Astrocyte of the spinal cord (primary cell): Measurements from ENCODE around the gene KRT78.
A peak's percentile ranks its signal among the peaks of the same experiment; 100 is the strongest.

Experiments
- DNase-seq: peaks from one replicate; pipeline ENCODE4 v3.0.0; 2011; ENCODE audit warnings: low read depth, low spot score
- H3K4me3 ChIP-seq: 2 replicates; pipeline ENCODE4 v1.5.1; 2011; ENCODE audit warnings: low read depth, mild to moderate bottlenecking, low read length, moderate library complexity
- in situ Hi-C: cut with HindIII; loops from 2 replicates; pipeline ENCODE4 v1.10.0; 2017; ENCODE audit warnings: low sequenced_read_pairs
- TF ChIP-seq, protein P1 (sequence below): IDR thresholded peaks from 2 replicates; pipeline ENCODE4 v1.5.1; 2012; ENCODE audit warnings: low read depth, mild to moderate bottlenecking, low read length, inconsistent platforms

KRT78 gene

DNA sequence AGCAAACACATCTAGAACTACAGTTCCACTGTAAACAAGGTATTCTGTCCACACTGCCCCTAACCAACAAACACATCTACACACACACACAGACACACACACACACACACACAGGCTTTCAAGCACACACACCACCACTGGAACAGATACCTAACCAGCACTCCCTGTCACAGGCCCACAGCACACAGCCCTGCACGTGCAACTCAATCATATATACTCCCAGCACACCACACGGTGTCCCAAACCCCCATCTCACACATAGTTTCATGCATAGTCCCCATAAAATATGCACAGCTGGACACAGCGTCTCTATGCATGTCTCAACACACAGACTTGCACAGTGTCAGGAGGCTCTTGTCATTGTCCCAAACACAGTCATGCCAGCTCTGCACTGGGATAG lies 28.4 kb upstream of the KRT78 start:
- H3K4me3 ChIP-seq: no peak overlapping the region
- DNase-seq: no peak
- TF ChIP-seq, protein P1, sequence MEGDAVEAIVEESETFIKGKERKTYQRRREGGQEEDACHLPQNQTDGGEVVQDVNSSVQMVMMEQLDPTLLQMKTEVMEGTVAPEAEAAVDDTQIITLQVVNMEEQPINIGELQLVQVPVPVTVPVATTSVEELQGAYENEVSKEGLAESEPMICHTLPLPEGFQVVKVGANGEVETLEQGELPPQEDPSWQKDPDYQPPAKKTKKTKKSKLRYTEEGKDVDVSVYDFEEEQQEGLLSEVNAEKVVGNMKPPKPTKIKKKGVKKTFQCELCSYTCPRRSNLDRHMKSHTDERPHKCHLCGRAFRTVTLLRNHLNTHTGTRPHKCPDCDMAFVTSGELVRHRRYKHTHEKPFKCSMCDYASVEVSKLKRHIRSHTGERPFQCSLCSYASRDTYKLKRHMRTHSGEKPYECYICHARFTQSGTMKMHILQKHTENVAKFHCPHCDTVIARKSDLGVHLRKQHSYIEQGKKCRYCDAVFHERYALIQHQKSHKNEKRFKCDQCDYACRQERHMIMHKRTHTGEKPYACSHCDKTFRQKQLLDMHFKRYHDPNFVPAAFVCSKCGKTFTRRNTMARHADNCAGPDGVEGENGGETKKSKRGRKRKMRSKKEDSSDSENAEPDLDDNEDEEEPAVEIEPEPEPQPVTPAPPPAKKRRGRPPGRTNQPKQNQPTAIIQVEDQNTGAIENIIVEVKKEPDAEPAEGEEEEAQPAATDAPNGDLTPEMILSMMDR: no peak
- in situ Hi-C loops: no loop called here

DNA sequence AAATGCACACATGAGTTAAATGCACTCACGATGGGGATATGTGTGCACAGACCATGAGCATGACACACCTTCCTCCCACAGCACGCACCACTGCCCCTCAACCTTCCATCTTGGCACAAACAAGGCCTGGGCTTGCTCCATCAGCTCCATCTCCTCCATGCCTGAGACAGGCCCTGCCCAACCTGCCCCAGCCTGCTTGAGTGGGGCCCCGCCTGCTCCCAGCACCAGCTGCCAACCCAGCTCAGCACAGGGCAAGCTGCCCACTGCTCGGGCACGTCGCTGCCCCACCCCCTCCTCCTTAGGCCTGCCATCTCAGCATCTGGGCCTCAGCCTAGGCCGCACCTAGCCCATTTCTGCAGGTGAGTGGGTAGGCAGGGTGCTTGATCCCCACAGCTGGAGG lies 27.6 kb upstream of the KRT78 start:
- DNase-seq: no peak
- H3K4me3 ChIP-seq: no peak overlapping the region
- in situ Hi-C loops: no loop called here
- TF ChIP-seq, protein P1: no peak

DNA sequence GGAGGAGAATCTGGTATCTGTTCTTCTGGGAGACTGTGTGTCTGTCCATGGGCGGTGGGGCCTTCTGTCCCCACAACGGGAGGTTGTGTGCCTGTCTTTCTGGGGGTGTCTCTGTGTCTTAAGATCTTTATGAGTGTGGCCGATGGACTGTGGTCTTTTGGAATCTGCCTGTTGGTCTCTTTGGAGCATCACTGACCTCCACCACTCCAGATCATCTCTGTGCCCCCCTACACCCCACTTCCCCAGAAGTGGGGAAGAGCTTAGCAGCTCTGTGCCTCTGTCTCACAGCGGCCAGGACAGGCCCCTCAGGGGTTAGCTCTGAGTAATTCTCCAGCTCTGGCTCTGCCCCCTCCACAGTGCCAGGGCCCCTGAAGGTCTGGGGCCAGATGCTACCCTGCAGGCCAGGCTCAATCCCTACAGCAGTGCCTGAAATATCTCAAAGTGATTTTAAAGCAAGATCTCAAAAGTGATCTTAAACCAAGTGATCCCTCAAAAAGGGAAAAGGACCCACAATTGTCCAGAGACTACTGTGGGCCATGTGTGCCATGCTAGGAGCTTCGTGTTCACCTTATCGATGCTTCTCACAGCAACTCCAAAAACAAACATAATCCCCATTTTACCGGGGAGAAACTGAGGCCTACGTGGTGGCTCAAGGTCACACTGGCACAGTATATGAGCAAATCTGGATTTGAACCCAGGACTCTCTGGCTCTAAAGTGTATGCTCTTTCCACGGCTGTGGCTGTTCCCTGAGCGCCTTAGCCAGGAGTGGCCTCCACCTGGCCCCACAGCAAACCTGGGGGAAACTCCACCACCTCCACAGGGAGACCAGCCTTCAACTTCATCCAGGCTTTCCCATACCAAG lies 26.0 kb upstream of the KRT78 start:
- in situ Hi-C loops: no loop called here
- TF ChIP-seq, protein P1: no peak
- no peak overlapping the region for H3K4me3 ChIP-seq
- no peak for DNase-seq

GRCh38 chr12:52873832-52874572 lies 25.2 kb upstream of the KRT78 start:
- peak overlapping the region; percentile 31 for H3K4me3 ChIP-seq
- TF ChIP-seq, protein P1: no peak
- DNase-seq: peak; percentile 92
- in situ Hi-C loops: no loop called here

- H3K4me3 ChIP-seq: no peak overlapping the region
- in situ Hi-C loops: no loop called here
- TF ChIP-seq, protein P1: no peak
- peak; percentile 8 for DNase-seq
Measured at GRCh38 chr12:52873513-52873831, 24.7 kb upstream of the KRT78 start.

- TF ChIP-seq, protein P1: no peak
- in situ Hi-C loops: no loop called here
- DNase-seq: no peak
- H3K4me3 ChIP-seq: no peak overlapping the region
Measured at GRCh38 chr12:52872644-52873389, 24.0 kb upstream of the KRT78 start.
